HepG2 (cell line): ENCODE data around the gene DNAH9. TPM values are rescaled to one million over a fixed set of nuclear protein-coding genes. Genes with fewer than 3 reads are reported as not detected.

Experiments
- ATAC-seq: fragments of 200-7000 bp; cut with Tn5 transposase; 3 replicates; pipeline ENCODE4 v1.9.1; 2020; ENCODE audit warnings: mild to moderate bottlenecking, moderate library complexity
- BruUV-seq: library from RNA; stranded (reverse); fragments of 400-500 nt; replicated peaks from 2 replicates; lab custom pipeline; 2021; lab: Mats Ljungman, UMichigan
- CTCF ChIA-PET: fragments of 300-600 bp; formaldehyde crosslinking; extraction: SDS; loops from one replicate; lab custom pipeline; 2021; ENCODE audit warnings: low total read pairs, inconsistent platforms, low intra/inter-chr PET ratio; lab: Yijun Ruan, JAX
- POLR2A ChIA-PET: fragments of 350-600 bp; sonication (Branson Sonifier 250); formaldehyde crosslinking; loops from one replicate; lab custom pipeline; 2020; ENCODE audit warnings: antibody characterized with exemption, inconsistent platforms; lab: Yijun Ruan, JAX
- DNase-seq: peaks from one replicate; pipeline ENCODE4 v3.0.0-alpha.2; 2015; ENCODE audit warnings: low spot score
- FAIRE-seq: peaks from 3 replicates; lab custom pipeline; 2011; peaks lifted over from hg19 to GRCh38; lab: Jason Lieb, UNC
- H2AFZ ChIP-seq: one replicate; pipeline ENCODE4 v1.6.1; 2011; ENCODE audit warnings: low read length, inconsistent platforms
- H3K27ac ChIP-seq: fragments of 300-600 bp; 3 replicates; pipeline ENCODE4 v1.8.0; 2011; ENCODE audit warnings: mixed run types, mild to moderate bottlenecking, mixed read lengths, low read length, inconsistent platforms; ENCODE audit not compliant: insufficient read depth; ENCODE audit errors: extremely low read length
- H3K27me3 ChIP-seq, 2 experiments: fragments of 200-600 bp in 1 of 2; 2 replicates in 1 of 2; 3 replicates in 1 of 2; pipeline versions ENCODE4 v1.6.0 to v1.8.0; 2011; ENCODE audit warnings: low read length in 2 of 2, mild to moderate bottlenecking in 2 of 2, moderate library complexity in 2 of 2, inconsistent platforms in 1 of 2; ENCODE audit not compliant: insufficient read depth in 2 of 2, control insufficient read depth in 1 of 2
- H3K36me3 ChIP-seq, 2 experiments: fragments of 200-600 bp in 1 of 2; replicated peaks in 1 of 2; 2 replicates in 1 of 2; 3 replicates in 1 of 2; pipeline versions ENCODE4 v1.5.1 to v1.8.0; 2011; ENCODE audit warnings: low read length in 2 of 2, inconsistent platforms in 1 of 2; ENCODE audit not compliant: insufficient read depth in 2 of 2, control insufficient read depth in 1 of 2
- H3K4me1 ChIP-seq: 2 replicates; pipeline ENCODE4 v1.5.1; 2012; ENCODE audit warnings: low read length, inconsistent platforms; ENCODE audit not compliant: insufficient read depth
- H3K4me2 ChIP-seq: 2 replicates; pipeline ENCODE4 v1.6.0; 2011; ENCODE audit warnings: low read depth, low read length, inconsistent platforms
- H3K4me3 ChIP-seq, 3 experiments: fragments of 200-600 bp in 1 of 3; sonication (generic), shearing (Covaris generic) in 1 of 3; replicated peaks in 1 of 3; 2 replicates each; pipeline ENCODE4 v1.5.1; 2011 to 2016; ENCODE audit warnings: low read length in 3 of 3, inconsistent platforms in 2 of 3, low read depth in 2 of 3, mild to moderate bottlenecking in 2 of 3, control low read depth in 1 of 3, mixed read lengths in 1 of 3; ENCODE audit not compliant: insufficient read depth in 1 of 3
- H3K79me2 ChIP-seq: one replicate; pipeline ENCODE4 v1.6.1; 2011; ENCODE audit warnings: low read length, inconsistent platforms; ENCODE audit not compliant: insufficient read depth
- H3K9ac ChIP-seq: 2 replicates; pipeline ENCODE4 v1.6.0; 2011; ENCODE audit warnings: mild to moderate bottlenecking, low read depth, low read length, inconsistent platforms; ENCODE audit not compliant: insufficient read depth
- H3K9me3 ChIP-seq: 2 replicates; pipeline ENCODE4 v1.5.1; 2012; ENCODE audit warnings: mild to moderate bottlenecking, low read length
- H4K20me1 ChIP-seq: 2 replicates; pipeline ENCODE4 v1.6.0; 2011; ENCODE audit warnings: inconsistent platforms, mild to moderate bottlenecking, low read length, moderate library complexity; ENCODE audit not compliant: insufficient read depth
- HMGXB3 ChIP-seq: sonication (generic); formaldehyde crosslinking; IDR thresholded peaks from 2 replicates; pipeline ENCODE4 v1.4.0; 2020; ENCODE audit warnings: missing genetic modification reagents, borderline replicate concordance
- MYNN ChIP-seq: sonication (generic); formaldehyde crosslinking; IDR thresholded peaks from 2 replicates; pipeline ENCODE4 v1.4.0; 2020; ENCODE audit warnings: mild to moderate bottlenecking, low read depth, missing genetic modification reagents
- NONO ChIP-seq, 2 experiments: fragments of 450-650 bp in 1 of 2; sonication (generic) in 1 of 2; formaldehyde crosslinking in 1 of 2; IDR thresholded peaks in 1 of 2; conservative IDR thresholded peaks in 1 of 2; 2 replicates each; pipeline versions ENCODE4 v1.6.1 to v1.8.0; 2017 to 2022; ENCODE audit warnings: mild to moderate bottlenecking in 1 of 2, missing genetic modification reagents in 1 of 2, moderate library complexity in 1 of 2
- ZFP62 ChIP-seq: sonication (generic); formaldehyde crosslinking; IDR thresholded peaks from 2 replicates; pipeline ENCODE4 v1.4.0; 2020; ENCODE audit warnings: missing genetic modification reagents
- ZNF24 ChIP-seq: fragments of 450-650 bp; IDR thresholded peaks from 2 replicates; pipeline ENCODE4 v1.6.1; 2017; ENCODE audit warnings: antibody characterized with exemption, mild to moderate bottlenecking
- ZNF609 ChIP-seq: sonication (generic); formaldehyde crosslinking; IDR thresholded peaks from 2 replicates; pipeline ENCODE4 v1.4.0; 2020; ENCODE audit warnings: mild to moderate bottlenecking, missing genetic modification reagents, borderline replicate concordance
- WGBS: methylation state at CpG from one replicate; pipeline ENCODE4 v1.1.6; 2017; ENCODE audit warnings: low lambda C conversion rate; 5-methylcytosine and 5-hydroxymethylcytosine counted together
- in situ Hi-C: cut with HindIII; loops from 2 replicates; pipeline ENCODE4 v1.10.0; 2017; ENCODE audit warnings: low pct_unique_long_range_greater_than_20kb; ENCODE audit not compliant: extremely low pct_ligation_motif_present
- intact Hi-C: fragments of 100-400 bp; cut with micrococcal nuclease; formaldehyde crosslinking; loops from one replicate; pipeline ENCODE4 v1.10.0; 2022; ENCODE audit not compliant: unreplicated experiment
- polyA plus RNA-seq, 8 experiments: library from polyadenylated mRNA; depleted of rRNA in 3 of 8; stranded (reverse) in 7 of 8; unstranded in 1 of 8; fragments of >200 nt; fragmentation: Illumina TruSeq in 4 of 8; extraction: Trizol in 4 of 8; gene quantifications; 2 replicates each; pipeline versions ENCODE4 v1.2.1 to v1.2.3, GENCODE V29; 2011 to 2016; ENCODE audit warnings: low read depth in 4 of 8, missing spikeins in 1 of 8, mixed read lengths in 1 of 8; ENCODE audit not compliant: insufficient read depth in 1 of 8
- total RNA-seq, 5 experiments: library from RNA; depleted of rRNA; stranded (reverse); fragments of >200 nt; fragmentation: Illumina TruSeq; extraction: Trizol; gene quantifications; 2 replicates each; pipeline ENCODE4 v1.2.3, GENCODE V29; 2016; ENCODE audit warnings: low read depth in 1 of 5
- TF ChIP-seq, protein P1 (sequence below): sonication (generic); formaldehyde crosslinking; IDR thresholded peaks from 2 replicates; pipeline ENCODE4 v1.8.1; 2023; ENCODE audit warnings: mild to moderate bottlenecking, moderate library complexity, missing genetic modification reagents

DNAH9 gene
- total and polyA plus RNA-seq, 2 of the 13 experiments (the other 11 are each of a cell fraction or from before 2014, with no cell fraction given), result not detected

DNA sequence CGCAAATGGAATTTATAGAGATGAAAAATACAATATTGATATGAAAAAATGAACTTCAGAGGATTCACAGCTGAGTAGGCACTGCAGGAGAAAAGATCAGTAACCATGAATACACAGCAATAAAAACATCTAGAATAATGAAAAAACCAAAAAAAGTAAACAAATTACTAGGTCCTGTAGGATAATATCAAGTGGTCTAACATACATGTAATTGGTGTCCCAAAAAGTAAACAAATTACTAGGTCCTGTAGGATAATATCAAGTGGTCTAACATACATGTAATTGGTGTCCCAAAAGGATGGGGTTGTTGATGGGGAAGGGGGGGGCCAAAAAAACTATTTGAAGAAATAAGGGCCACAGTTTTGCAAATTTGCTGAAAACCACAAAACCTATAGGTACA, 355.7 kb downstream of the DNAH9 start:
- intact Hi-C loops, result no loop called here
- Histone ChIP-seq H3K79me2 (no peaks in the 10 kb centered on the region), H4K20me1 (no peaks in the 10 kb centered on the region), H3K36me3 (no peaks in the 10 kb centered on the region), H3K4me2 (no peak overlapping the region), H3K4me1 (no peaks in the 10 kb centered on the region), H2AFZ (no peak overlapping the region), H3K27ac (no peak overlapping the region), H3K9me3 (peaks cover 22% of the 10 kb centered on the region), H3K9ac (no peak overlapping the region), H3K4me3 (no peak overlapping the region), H3K27me3 (no peaks in the 10 kb centered on the region)
- ChIA-PET CTCF (no interaction called here), POLR2A (no interaction called here)
- BruUV-seq, result no TSS peak
- in situ Hi-C loops, result no loop called here
- WGBS, result 72% methylated on average over 1 of the region's 1 CpG
- TF ChIP-seq ZNF609 (CRISPR knock-in tag) (no peak), HMGXB3 (CRISPR knock-in tag) (no peak), ZNF24 (no peak), MYNN (CRISPR knock-in tag) (no peak), ZFP62 (CRISPR knock-in tag) (no peak), NONO (IDR thresholded peaks at IDR 0.05) (no peak), NONO (CRISPR knock-in tag; conservative IDR thresholded peaks at IDR 0.05) (no peak)
- TF ChIP-seq, protein P1, sequence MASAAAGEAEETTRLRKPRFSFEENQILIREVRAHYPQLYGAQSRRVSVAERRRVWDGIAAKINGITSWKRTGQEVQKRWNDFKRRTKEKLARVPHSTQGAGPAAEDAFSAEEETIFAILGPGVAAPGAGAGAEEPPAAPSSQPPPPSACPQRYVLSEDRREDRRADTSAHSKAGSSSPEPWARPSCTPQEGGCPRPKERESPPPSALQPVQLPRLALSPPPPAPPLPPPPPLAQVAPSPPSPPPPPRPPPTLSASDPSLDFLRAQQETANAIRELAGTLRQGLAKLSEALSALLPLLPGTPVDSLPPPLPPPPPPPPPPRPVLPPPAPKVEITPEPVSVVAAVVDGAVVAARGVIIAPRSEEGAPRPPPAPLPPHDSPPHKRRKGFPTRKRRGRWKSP (CRISPR knock-in tag), result no peak
- no peak for DNase-seq
- no peak for ATAC-seq
- FAIRE-seq, result no peak
